IMR-90 (cell line): Measurements from ENCODE around the gene IFNLR1. TPM values are rescaled to one million over a fixed set of nuclear protein-coding genes. Genes with fewer than 3 reads are reported as not detected.
A peak's percentile ranks its signal among the peaks of the same experiment; 100 is the strongest.

Source experiments
- ATAC-seq: fragments of 200-7000 bp; cut with Tn5 transposase; 2 replicates; pipeline ENCODE4 v1.9.1; 2020; ENCODE audit warnings: low read depth, mild to moderate bottlenecking, moderate library complexity
- BruUV-seq: library from RNA; stranded (reverse); fragments of 400-500 nt; replicated peaks from 2 replicates; lab custom pipeline; 2021; lab: Mats Ljungman, UMichigan
- CTCF ChIA-PET: fragments of 300-600 bp; formaldehyde crosslinking; extraction: SDS; loops from one replicate; lab custom pipeline; 2021; ENCODE audit warnings: antibody characterized with exemption; lab: Yijun Ruan, JAX
- POLR2A ChIA-PET: fragments of 300-600 bp; sonication (Branson Sonifier 250); formaldehyde crosslinking; loops from one replicate; lab custom pipeline; 2022; ENCODE audit warnings: antibody characterized with exemption; ENCODE audit not compliant: unreplicated experiment; lab: Charles Lee
- DNase-seq: peaks from one replicate; pipeline ENCODE4 v3.0.0; 2013
- H2AFZ ChIP-seq: replicated peaks from 2 replicates; pipeline ENCODE3; 2013; ENCODE audit warnings: low read length, mild to moderate bottlenecking; ENCODE audit not compliant: poor library complexity
- H2AK5ac ChIP-seq: 2 replicates; pipeline ENCODE4 v1.6.1; 2013; ENCODE audit warnings: low read depth, low read length, inconsistent platforms
- H2AK9ac ChIP-seq: replicated peaks from 2 replicates; pipeline ENCODE3; 2013; ENCODE audit warnings: mild to moderate bottlenecking, low read depth, low read length, moderate library complexity; ENCODE audit not compliant: poor library complexity
- H2BK120ac ChIP-seq: 2 replicates; pipeline ENCODE4 v1.6.1; 2013; ENCODE audit warnings: low read depth, low read length, inconsistent platforms
- H2BK15ac ChIP-seq: 3 replicates; pipeline ENCODE4 v1.6.1; 2013; ENCODE audit warnings: low read depth, low read length, inconsistent platforms
- H2BK20ac ChIP-seq: 2 replicates; pipeline ENCODE4 v1.6.1; 2013; ENCODE audit warnings: low read depth, mild to moderate bottlenecking, inconsistent platforms, low read length, moderate library complexity
- H2BK5ac ChIP-seq: 2 replicates; pipeline ENCODE4 v1.6.1; 2013; ENCODE audit warnings: mild to moderate bottlenecking, low read depth, low read length, inconsistent platforms; ENCODE audit not compliant: poor library complexity, severe bottlenecking
- H3K14ac ChIP-seq: replicated peaks from 2 replicates; pipeline ENCODE4 v1.6.1; 2013; ENCODE audit warnings: low read depth, low read length, inconsistent platforms
- H3K18ac ChIP-seq: 2 replicates; pipeline ENCODE4 v1.6.1; 2013; ENCODE audit warnings: low read depth, low read length, control low read depth
- H3K23ac ChIP-seq: 2 replicates; pipeline ENCODE4 v1.6.1; 2013; ENCODE audit warnings: low read depth, low read length, inconsistent platforms
- H3K27ac ChIP-seq: 2 replicates; pipeline ENCODE4 v1.5.1; 2013; ENCODE audit warnings: mild to moderate bottlenecking, control low read depth, low read length; ENCODE audit not compliant: insufficient read depth
- H3K27me3 ChIP-seq: 2 replicates; pipeline ENCODE4 v1.6.1; 2013; ENCODE audit warnings: low read length; ENCODE audit not compliant: control insufficient read depth, insufficient read depth
- H3K36me3 ChIP-seq: 2 replicates; pipeline ENCODE4 v1.6.1; 2013; ENCODE audit warnings: low read length, mixed read lengths; ENCODE audit not compliant: control insufficient read depth, insufficient read depth
- H3K4ac ChIP-seq: 2 replicates; pipeline ENCODE4 v1.6.1; 2013; ENCODE audit warnings: low read depth, low read length, inconsistent platforms
- H3K4me1 ChIP-seq: 2 replicates; pipeline ENCODE4 v1.6.1; 2013; ENCODE audit warnings: low read length, mixed read lengths; ENCODE audit not compliant: control insufficient read depth, insufficient read depth
- H3K4me2 ChIP-seq: 2 replicates; pipeline ENCODE4 v1.6.1; 2013; ENCODE audit warnings: low read depth, mild to moderate bottlenecking, control low read depth, low read length, moderate library complexity
- H3K4me3 ChIP-seq: 2 replicates; pipeline ENCODE4 v1.5.1; 2013; ENCODE audit warnings: low read depth, mild to moderate bottlenecking, control low read depth, low read length, moderate library complexity; ENCODE audit not compliant: insufficient read depth
- H3K56ac ChIP-seq: 2 replicates; pipeline ENCODE4 v1.6.1; 2013; ENCODE audit warnings: low read length, inconsistent platforms; ENCODE audit not compliant: insufficient read depth; ENCODE audit errors: extremely low read depth
- H3K79me1 ChIP-seq, 2 experiments: 2 replicates each; pipeline ENCODE4 v1.6.1; 2013; ENCODE audit warnings: low read length in 2 of 2, inconsistent platforms in 1 of 2, low read depth in 1 of 2
- H3K9ac ChIP-seq: 2 replicates; pipeline ENCODE4 v1.6.1; 2013; ENCODE audit warnings: low read depth, low read length, control low read depth
- H3K9me1 ChIP-seq: 2 replicates; pipeline ENCODE4 v1.6.1; 2013; ENCODE audit warnings: low read length, inconsistent platforms; ENCODE audit not compliant: insufficient read depth
- H3K9me3 ChIP-seq: 2 replicates; pipeline ENCODE4 v1.6.1; 2013; ENCODE audit warnings: low read length; ENCODE audit not compliant: control insufficient read depth, insufficient read depth
- H4K20me1 ChIP-seq: 2 replicates; pipeline ENCODE4 v1.6.1; 2013; ENCODE audit warnings: low read length, inconsistent platforms; ENCODE audit not compliant: insufficient read depth
- H4K5ac ChIP-seq: 2 replicates; pipeline ENCODE4 v1.6.1; 2013; ENCODE audit warnings: mild to moderate bottlenecking, low read depth, low read length, control low read depth
- H4K8ac ChIP-seq, 2 experiments: 2 replicates each; pipeline ENCODE4 v1.6.1; 2013; ENCODE audit warnings: low read depth in 2 of 2, low read length in 2 of 2, control low read depth in 1 of 2, inconsistent platforms in 1 of 2
- H4K91ac ChIP-seq: 2 replicates; pipeline ENCODE4 v1.6.1; 2013; ENCODE audit warnings: low read depth, low read length, inconsistent platforms; ENCODE audit not compliant: insufficient read depth
- BHLHE40 ChIP-seq: fragments of 150-350 bp; IDR thresholded peaks from 2 replicates; pipeline ENCODE4 v1.6.1; 2016; ENCODE audit warnings: mild to moderate bottlenecking, low read depth, low read length
- CEBPB ChIP-seq: IDR thresholded peaks from 2 replicates; pipeline ENCODE4 v1.6.1; 2012; ENCODE audit warnings: low read depth, low read length, improper control_type of control experiment
- CHD1 ChIP-seq: IDR thresholded peaks from 2 replicates; pipeline ENCODE4 v1.6.1; 2012; ENCODE audit warnings: low read depth, low read length, improper control_type of control experiment
- CTCF ChIP-seq: conservative IDR thresholded peaks from 2 replicates; pipeline ENCODE4 v1.5.1; 2012; ENCODE audit warnings: mild to moderate bottlenecking, low read depth, low read length, improper control_type of control experiment
- ELK1 ChIP-seq: fragments of 150-350 bp; IDR thresholded peaks from 2 replicates; pipeline ENCODE4 v1.6.1; 2016; ENCODE audit warnings: low read depth, mild to moderate bottlenecking, low read length, moderate library complexity, borderline replicate concordance
- FOS ChIP-seq: fragments of 150-350 bp; IDR thresholded peaks from 2 replicates; pipeline ENCODE4 v1.6.1; 2016; ENCODE audit warnings: low read depth, low read length
- MAFK ChIP-seq: IDR thresholded peaks from 2 replicates; pipeline ENCODE4 v1.6.1; 2012; ENCODE audit warnings: low read depth, low read length, improper control_type of control experiment
- MAZ ChIP-seq: IDR thresholded peaks from 2 replicates; pipeline ENCODE4 v1.6.1; 2012; ENCODE audit warnings: low read depth, mild to moderate bottlenecking, low read length, improper control_type of control experiment, moderate library complexity, borderline replicate concordance
- MXI1 ChIP-seq: IDR thresholded peaks from 2 replicates; pipeline ENCODE4 v1.6.1; 2012; ENCODE audit warnings: low read depth, mild to moderate bottlenecking, low read length, moderate library complexity, borderline replicate concordance
- NFE2L2 ChIP-seq: fragments of 150-350 bp; IDR thresholded peaks from 2 replicates; pipeline ENCODE4 v1.6.1; 2016; ENCODE audit warnings: low read depth, mild to moderate bottlenecking, low read length
- POLR2A ChIP-seq: IDR thresholded peaks from 2 replicates; pipeline ENCODE4 v1.6.1; 2012; ENCODE audit warnings: mild to moderate bottlenecking, low read depth, low read length
- RAD21 ChIP-seq: IDR thresholded peaks from 2 replicates; pipeline ENCODE4 v1.6.1; 2012; ENCODE audit warnings: low read length, improper control_type of control experiment
- RCOR1 ChIP-seq: IDR thresholded peaks from 2 replicates; pipeline ENCODE4 v1.6.1; 2012; ENCODE audit warnings: mild to moderate bottlenecking, low read length, improper control_type of control experiment; ENCODE audit not compliant: insufficient replicate concordance
- RFX5 ChIP-seq: IDR thresholded peaks from 2 replicates; pipeline ENCODE4 v1.8.0; 2012; ENCODE audit warnings: low read depth, mild to moderate bottlenecking, low read length, moderate library complexity
- SMC3 ChIP-seq: fragments of 150-350 bp; IDR thresholded peaks from 2 replicates; pipeline ENCODE4 v1.6.1; 2016; ENCODE audit warnings: low read depth, mild to moderate bottlenecking, antibody characterized with exemption, low read length, moderate library complexity
- USF2 ChIP-seq: fragments of 150-350 bp; IDR thresholded peaks from 2 replicates; pipeline ENCODE4 v1.6.1; 2017; ENCODE audit warnings: mild to moderate bottlenecking, antibody characterized with exemption, low read length, low read depth
- WGBS, 2 experiments: methylation state at CpG; one replicate each; pipeline versions ENCODE4 v1.1.5 to v1.1.7; 2013; ENCODE audit warnings: missing lambda C conversion rate in 2 of 2; ENCODE audit not compliant: insufficient read length in 1 of 2; ENCODE audit errors: extremely low coverage in 2 of 2; 5-methylcytosine and 5-hydroxymethylcytosine counted together
- dilution Hi-C: fragments of 300-500 bp; cut with HindIII; formaldehyde crosslinking; loops from one replicate; pipeline ENCODE4 v1.14.3; 2018; ENCODE audit warnings: low sequenced_read_pairs; ENCODE audit not compliant: unreplicated experiment
- in situ Hi-C: fragments of 300-500 bp; cut with MboI; formaldehyde crosslinking; loops from 3 replicates; pipeline ENCODE4 v1.14.3; 2019; ENCODE audit warnings: low sequenced_read_pairs, inconsistent platforms, mixed read lengths
- intact Hi-C: fragments of 100-400 bp; cut with micrococcal nuclease; formaldehyde crosslinking; loops from 2 replicates; pipeline ENCODE4 v1.10.0; 2022
- polyA plus RNA-seq, 3 experiments: library from polyadenylated mRNA; depleted of rRNA; stranded (reverse); fragments of >200 nt; gene quantifications; 2 replicates each; pipeline ENCODE4 v1.2.3, GENCODE V29; 2012; ENCODE audit warnings: low replicate concordance in 1 of 3
- total RNA-seq: library from RNA; depleted of rRNA; stranded (reverse); fragments of >200 nt; gene quantifications from 2 replicates; pipeline ENCODE4 v1.2.3, GENCODE V29; 2012

Gene IFNLR1
- total and polyA plus RNA-seq, 2 of the 4 experiments (the other 2 are of a cell fraction): not detected

GRCh38 chr1:24215226-24215814, 28.2 kb upstream of the IFNLR1 start:
- no peak overlapping the region for H3K9ac ChIP-seq
- POLR2A ChIA-PET: no interaction called here
- dilution Hi-C loops (no loop called here), in situ Hi-C loops (no loop called here), intact Hi-C loops (no loop called here)
- no peak overlapping the region for H2BK120ac ChIP-seq
- no TSS peak for BruUV-seq
- no peak for DNase-seq
- no peak overlapping the region for H4K5ac ChIP-seq
- H3K23ac ChIP-seq: no peak overlapping the region
- no peak overlapping the region for H3K4me2 ChIP-seq
- no peak overlapping the region for H3K27ac ChIP-seq
- H3K4me3 ChIP-seq: no peak overlapping the region
- peak; percentile 53 for ATAC-seq
- CTCF ChIA-PET: interaction anchor here (0.7 kb wide), 1 partner anchor 136 kb away, joined by 3 read pairs; no protein-coding TSS in a partner anchor
- H3K14ac ChIP-seq: no peak overlapping the region
- H3K18ac ChIP-seq: no peak overlapping the region
- H3K9me3 ChIP-seq: peaks cover 2% of the 10 kb centered on the region; the same call in 1 of the 2 replicates
- 100% methylated on average over 1 of the region's 6 CpGs; no CpG with 5 or more reads in 1 of the 2 experiments for WGBS, 2 experiments
- no peaks in the 10 kb centered on the region for H3K79me1 ChIP-seq
- no peak overlapping the region for H2AK5ac ChIP-seq
- no peak overlapping the region for H3K56ac ChIP-seq
- H3K4me1 ChIP-seq: no peaks in the 10 kb centered on the region
- H4K20me1 ChIP-seq: no peaks in the 10 kb centered on the region; the same call in 1 of the 2 replicates
- H3K4ac ChIP-seq: no peak overlapping the region
- no peak overlapping the region for H4K91ac ChIP-seq
- no peaks in the 10 kb centered on the region for H3K36me3 ChIP-seq
- H2BK20ac ChIP-seq: no peak overlapping the region
- H4K8ac ChIP-seq: no peak overlapping the region
- TF ChIP-seq BHLHE40: no peak
- TF ChIP-seq MAZ: no peak
- no peak for TF ChIP-seq CTCF
- TF ChIP-seq RAD21: no peak
- no peak for TF ChIP-seq MAFK
- no peak for TF ChIP-seq USF2
- TF ChIP-seq FOS: no peak
- TF ChIP-seq MXI1: no peak
- TF ChIP-seq CHD1: no peak
- no peak for TF ChIP-seq RCOR1
- TF ChIP-seq NFE2L2: no peak
- TF ChIP-seq ELK1: no peak
- TF ChIP-seq CEBPB: no peak
- no peak for TF ChIP-seq RFX5
- no peak for TF ChIP-seq POLR2A
- no peak for TF ChIP-seq SMC3
- H2AFZ ChIP-seq: no peak overlapping the region
- H2BK5ac ChIP-seq: no peak overlapping the region
- H2BK15ac ChIP-seq: no peak overlapping the region
- H2AK9ac ChIP-seq: peak overlapping the region; percentile 78
- no peaks in the 10 kb centered on the region for H3K9me1 ChIP-seq
- H3K27me3 ChIP-seq: peaks cover 52% of the 10 kb centered on the region
